HG03175 (cell line): ENCODE results near the gene MSN.
"Not testable (repeated sequence)": the region's sequence is repeated elsewhere in the genome, so short reads cannot be mapped to it uniquely, and the experiment has no call there.

Experiments used
- ATAC-seq: cut with Tn5 transposase; IDR thresholded peaks from one replicate; pipeline ENCODE4 v1.9.1; 2021; ENCODE audit warnings: mild to moderate bottlenecking, moderate library complexity; ENCODE audit not compliant: unreplicated experiment

MSN gene

GRCh38 chrX:65712005-65712806 lies 44.8 kb downstream of the MSN start:
- ATAC-seq = no peak

GRCh38 chrX:65718538-65718937 lies 51.1 kb downstream of the MSN start:
- no peak for ATAC-seq

GRCh38 chrX:65720381-65720964 lies 53.0 kb downstream of the MSN start:
- ATAC-seq = no peak

GRCh38 chrX:65723706-65724105 lies 56.3 kb downstream of the MSN start:
- peak; percentile 76 for ATAC-seq

GRCh38 chrX:65726715-65727114 lies 59.3 kb downstream of the MSN start:
- ATAC-seq = no peak

GRCh38 chrX:65731684-65732289 lies 64.3 kb downstream of the MSN start:
- ATAC-seq = no peak

GRCh38 chrX:65740909-65741308 lies 73.5 kb downstream of the MSN start:
- no peak for ATAC-seq

- ATAC-seq = no peak
Measured at GRCh38 chrX:65741823-65742222, 74.4 kb downstream of the MSN start.

GRCh38 chrX:65744965-65745364 lies 77.5 kb downstream of the MSN start:
- no peak for ATAC-seq

- no peak for ATAC-seq
Measured at GRCh38 chrX:65745427-65745826, 78.0 kb downstream of the MSN start.

- ATAC-seq = no peak
Measured at GRCh38 chrX:65745992-65746391, 78.5 kb downstream of the MSN start.

GRCh38 chrX:65750674-65751469 lies 83.4 kb downstream of the MSN start:
- ATAC-seq = peak; percentile 90

GRCh38 chrX:65751519-65751918 lies 84.1 kb downstream of the MSN start:
- no peak for ATAC-seq

- no peak for ATAC-seq
Measured at GRCh38 chrX:65752294-65752693, 84.8 kb downstream of the MSN start.

GRCh38 chrX:65755786-65756185 lies 88.3 kb downstream of the MSN start:
- no peak for ATAC-seq

- no peak for ATAC-seq
Measured at GRCh38 chrX:65757943-65758342, 90.5 kb downstream of the MSN start.

- ATAC-seq = no peak
Measured at GRCh38 chrX:65758505-65758904, 91.1 kb downstream of the MSN start.

GRCh38 chrX:65759525-65759924 lies 92.1 kb downstream of the MSN start:
- ATAC-seq = not testable (repeated sequence)

- no peak for ATAC-seq
Measured at GRCh38 chrX:65769564-65770292, 102.3 kb downstream of the MSN start.

GRCh38 chrX:65772842-65773241 lies 105.4 kb downstream of the MSN start:
- ATAC-seq = no peak

- no peak for ATAC-seq
Measured at GRCh38 chrX:65781845-65782244, 114.4 kb downstream of the MSN start.
